CD4-positive, alpha-beta T cell treated with Interleukin-2 at 100 ng/mL for 4 hours (primary cell): Measurements from ENCODE around the gene ACYP2.
"Not testable (repeated sequence)": the region's sequence is repeated elsewhere in the genome, so short reads cannot be mapped to it uniquely, and the experiment has no call there.

Source experiments
- DNase-seq: peaks from one replicate; pipeline ENCODE4 v3.0.0-alpha.2; 2020; ENCODE audit warnings: low spot score

Gene ACYP2

DNA sequence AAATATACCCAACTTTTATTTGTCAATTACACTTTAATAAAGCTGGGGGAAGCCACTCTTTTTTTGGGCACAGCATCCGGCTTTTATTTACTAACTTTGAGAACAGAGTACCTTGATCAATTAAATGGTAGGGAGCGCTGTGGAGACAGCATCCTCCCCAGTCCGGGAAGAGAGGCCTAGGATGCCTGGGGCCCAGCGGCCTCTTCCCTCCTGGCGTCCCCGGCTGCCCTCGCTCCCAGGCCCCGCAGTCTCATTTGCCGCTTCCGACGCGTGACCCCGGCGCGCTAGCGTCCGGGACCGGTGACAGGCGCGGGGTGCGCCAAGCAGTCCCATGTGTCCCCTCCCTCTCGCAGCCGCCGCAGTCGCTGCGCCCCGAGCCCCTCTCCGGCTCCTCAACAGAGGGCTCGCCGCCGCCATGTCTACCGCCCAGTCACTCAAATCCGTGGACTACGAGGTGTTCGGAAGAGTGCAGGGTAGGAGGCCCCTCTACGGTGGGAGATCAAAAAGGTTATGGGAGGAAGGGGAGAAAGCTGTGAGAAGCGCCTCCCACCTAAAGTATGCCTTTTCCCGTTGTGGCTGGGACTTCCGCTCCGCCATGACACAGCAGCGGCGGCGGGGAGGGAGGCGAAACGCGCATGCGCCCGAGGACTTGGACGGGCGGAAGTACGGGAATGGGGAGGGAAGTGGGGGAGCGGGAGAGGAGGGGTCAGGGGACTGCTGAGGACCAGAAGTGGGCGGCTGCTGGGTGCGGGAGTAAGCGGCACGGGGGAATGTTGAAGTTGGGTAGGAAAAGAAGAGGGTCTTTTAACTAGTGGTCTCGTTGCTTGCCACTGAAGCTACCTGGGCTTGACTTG lies at the start of gene ACYP2:
TSS of gene ACYP2 (plus strand) at position 332 of the 854 bp plus-strand sequence.
- DNase-seq = peak; percentile 92

DNA sequence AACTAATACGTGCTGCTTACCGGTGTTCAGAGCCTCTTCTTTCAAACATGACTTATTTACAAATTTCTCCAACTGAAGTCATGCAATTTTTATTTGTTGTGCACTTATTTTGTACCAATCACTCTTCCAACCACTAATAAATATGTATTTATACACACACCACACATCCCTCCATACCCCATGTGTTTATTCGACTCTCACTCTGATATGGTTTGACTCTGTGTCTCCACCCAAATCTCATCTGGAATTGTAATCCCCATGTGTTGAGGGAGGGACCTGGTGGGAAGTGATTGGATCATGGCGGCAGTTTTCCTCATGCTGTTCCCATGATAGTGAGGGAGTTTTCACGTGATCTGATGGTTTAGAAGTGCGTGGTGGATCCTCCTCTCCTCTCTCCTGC lies 49.5 kb upstream of the ACYP2 start:
- DNase-seq = no peak

DNA sequence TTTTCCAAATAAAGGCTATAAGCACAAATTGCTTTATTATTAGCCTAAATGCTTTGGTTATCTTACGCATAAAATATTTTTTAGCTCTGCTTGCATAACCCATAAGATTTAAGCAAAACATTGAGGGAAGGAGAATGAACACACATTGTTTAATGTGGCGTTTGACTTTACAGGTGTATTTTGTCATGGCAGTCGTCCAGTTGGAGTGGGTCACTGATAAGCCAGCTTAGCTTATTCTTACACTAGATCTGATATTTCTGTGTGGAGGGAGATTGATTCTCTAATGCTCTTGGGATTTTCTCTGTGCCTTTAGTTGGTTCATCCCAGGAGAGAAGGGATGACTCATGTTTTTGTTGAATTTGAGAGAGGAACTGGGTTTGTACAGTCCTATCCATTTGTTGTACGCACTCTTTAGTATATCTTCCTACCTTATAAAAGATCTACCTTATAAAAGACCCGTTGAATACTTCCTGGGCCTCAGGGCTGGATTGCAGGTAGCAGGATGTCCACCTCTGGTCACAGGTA lies 47.5 kb upstream of the ACYP2 start:
- no peak for DNase-seq

DNA sequence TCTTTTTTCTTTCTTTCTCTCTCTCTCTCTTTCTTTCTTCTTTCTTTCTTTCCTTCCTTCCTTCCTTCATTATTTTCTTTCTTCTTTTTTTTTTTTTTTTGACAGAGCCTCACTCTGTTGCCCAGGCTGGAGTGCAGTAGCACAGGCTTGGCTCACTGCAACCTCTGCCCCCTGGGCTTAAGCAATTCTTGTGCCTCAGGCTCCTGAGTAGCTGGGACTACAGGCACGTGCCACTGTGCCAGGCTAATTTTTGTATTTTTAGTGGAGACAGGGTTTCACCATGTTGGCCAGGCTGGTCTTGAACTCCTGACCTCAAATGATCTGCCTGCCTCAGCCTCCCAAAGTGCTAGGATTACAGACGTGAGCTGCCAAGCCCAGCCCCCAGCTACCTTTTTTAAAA lies 42.9 kb upstream of the ACYP2 start:
- not testable (repeated sequence) for DNase-seq

DNA sequence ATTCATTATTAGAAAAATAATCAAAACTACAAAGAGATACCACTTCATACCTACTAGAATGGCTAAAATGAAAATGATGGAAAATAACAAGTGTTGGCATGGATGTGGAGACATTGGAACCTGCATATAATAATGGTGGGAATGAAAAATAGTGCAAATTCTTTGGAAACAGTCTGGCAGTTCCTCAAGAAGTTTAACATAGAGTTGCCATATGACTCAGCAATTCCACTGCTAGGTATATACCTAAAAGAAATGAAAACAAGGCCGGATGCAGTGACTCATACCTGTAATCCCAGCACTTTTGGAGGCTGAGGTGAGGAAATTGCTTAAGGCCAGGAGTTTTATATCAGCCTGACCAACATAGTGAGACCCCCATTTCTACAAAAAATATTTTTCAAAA lies 41.6 kb upstream of the ACYP2 start:
- peak; percentile 28 for DNase-seq

DNA sequence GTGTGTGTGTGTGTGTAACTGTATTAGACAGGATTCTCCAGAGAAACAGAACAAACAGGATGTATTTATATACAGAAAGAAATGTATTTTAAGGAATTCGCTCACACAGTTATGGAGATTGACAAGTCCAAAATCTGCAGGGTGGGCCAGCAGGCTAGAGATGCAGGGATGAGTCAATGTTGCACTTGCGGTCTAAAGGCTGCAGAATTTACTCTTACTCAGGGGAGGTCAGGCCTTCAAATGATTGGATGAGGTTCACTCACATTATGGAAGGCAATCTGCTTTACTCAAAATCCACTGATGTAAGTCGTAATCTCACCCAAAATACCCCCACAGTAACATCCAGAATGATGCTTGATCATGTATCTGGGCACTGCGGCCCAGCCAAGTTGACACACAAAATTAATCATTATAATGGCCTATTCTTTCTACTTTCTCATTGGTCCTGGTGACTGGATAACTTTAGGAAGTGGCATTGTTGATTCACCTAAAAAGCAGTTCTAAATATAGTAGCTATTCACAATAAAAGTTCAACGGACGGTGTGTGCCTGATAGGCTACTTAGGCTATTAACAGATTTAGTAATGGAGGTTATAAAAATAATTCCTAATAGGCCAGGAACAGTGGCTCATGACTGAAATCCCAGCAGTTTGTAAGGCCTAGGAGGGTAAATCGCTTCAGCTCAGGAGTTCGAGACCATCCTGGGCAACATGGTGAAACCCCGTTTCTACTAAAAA lies 40.6 kb upstream of the ACYP2 start:
- no peak for DNase-seq

DNA sequence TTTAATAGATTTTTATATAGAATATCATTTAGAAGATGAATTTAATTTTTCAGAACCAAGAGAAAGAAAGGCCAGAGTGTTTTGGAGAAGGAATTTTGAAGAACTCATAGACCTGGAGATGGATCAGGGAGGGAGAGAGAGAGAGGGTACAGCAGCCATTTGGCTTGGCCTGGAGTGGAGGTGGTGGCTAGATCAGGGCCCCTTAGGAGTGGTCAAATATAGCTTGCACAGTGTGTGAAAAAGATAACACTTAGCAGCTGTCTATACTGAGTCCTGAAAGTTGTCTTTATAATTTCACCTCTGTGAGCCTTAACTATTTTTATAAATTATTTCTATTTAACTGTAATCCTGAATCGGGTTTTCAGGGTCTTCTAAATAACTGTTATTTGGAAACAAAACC lies 38.8 kb upstream of the ACYP2 start:
- DNase-seq = no peak

DNA sequence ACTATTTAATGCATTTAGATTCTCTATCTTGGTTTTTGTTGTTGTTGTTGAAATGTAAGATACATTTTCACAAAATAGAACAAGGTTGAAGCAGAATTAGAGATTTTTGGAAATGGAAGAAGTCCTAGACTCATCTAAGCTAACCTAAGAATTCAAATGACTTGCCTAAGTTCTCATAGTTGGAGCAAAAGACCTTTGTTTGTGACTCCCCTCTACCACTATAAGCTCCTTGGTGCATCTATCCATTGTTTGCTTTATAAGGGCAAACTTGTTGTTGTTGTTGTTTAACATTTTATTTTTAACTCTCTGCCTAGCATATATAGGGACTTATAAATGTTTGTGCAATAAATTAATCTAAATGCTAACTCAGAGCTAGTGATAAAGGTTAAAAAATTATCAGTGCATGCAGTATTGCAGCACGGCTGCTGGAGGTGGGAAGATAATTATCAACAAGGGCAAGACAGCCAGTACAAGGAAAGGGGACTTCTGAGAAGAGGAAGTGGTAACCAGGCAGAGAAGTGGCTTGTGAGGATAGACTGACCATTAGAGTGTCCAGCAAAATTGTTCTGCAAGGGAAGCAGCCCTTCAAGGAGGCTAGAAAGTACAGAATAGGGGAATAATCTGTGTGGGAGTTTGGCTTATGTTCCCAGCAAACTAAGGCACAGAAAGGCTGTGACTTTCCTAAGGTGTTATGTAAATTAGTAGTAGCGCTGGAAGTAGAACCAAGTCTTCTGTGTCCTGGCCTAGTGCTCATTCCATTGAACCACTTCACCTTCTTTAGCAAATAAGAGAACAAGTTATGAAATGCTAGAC lies 38.1 kb upstream of the ACYP2 start:
- DNase-seq = no peak

DNA sequence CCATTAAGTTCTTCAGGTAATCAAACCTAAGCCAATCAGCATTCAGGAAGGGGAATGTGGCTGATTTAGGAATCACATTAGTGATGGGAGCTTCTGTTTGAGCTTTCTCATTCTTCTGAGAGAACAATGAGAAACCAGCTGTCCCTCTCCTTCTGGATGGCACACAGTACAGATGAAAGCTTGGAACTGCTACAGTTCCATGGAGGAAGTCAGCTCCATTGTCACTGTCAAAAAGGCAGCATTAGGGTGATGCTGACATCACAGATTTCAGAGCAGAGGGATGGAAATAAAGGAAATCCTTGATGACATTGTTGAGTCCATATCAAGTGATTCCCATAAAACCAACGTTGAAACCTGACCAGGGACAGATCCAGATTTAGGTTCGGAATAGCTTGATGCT lies 36.1 kb upstream of the ACYP2 start:
- DNase-seq = no peak

DNA sequence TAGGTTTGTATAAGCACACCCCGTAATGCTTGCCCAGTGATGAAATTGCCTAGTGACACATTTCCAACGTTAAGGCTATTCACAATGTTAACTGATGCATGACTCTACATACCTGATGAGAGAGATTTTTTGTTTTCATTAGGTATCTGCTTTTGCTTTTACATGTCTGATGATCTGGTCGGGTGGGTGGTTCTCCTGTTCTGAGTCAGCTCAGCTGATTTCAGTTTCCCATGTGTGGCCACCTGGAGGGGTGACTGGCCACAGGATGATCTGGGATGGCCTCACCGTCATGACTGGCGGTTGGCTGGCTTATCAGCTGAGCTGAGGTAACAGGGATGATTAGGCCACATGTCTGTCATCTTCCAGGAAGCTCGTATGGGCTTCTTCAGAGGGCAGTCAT lies 33.8 kb upstream of the ACYP2 start:
- no peak for DNase-seq

DNA sequence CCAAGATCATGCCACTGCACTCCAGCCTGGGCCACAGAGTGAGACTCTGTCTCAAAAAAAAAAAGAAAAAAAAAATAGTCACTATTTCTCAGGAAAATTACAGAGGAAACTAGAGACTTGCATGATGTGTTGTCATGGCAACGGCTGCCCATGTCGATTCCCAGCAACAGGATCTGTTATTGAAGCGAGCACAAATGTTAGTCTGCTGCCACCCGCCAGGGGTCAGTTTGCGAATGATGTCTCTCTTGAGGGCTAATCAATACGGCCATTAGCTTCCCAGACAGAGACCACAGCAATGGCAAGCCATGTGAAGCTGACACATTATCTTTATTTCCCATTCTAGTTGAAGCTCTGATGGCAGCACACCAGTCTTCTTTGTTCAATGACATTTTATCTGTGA lies 32.4 kb upstream of the ACYP2 start:
- no peak for DNase-seq

DNA sequence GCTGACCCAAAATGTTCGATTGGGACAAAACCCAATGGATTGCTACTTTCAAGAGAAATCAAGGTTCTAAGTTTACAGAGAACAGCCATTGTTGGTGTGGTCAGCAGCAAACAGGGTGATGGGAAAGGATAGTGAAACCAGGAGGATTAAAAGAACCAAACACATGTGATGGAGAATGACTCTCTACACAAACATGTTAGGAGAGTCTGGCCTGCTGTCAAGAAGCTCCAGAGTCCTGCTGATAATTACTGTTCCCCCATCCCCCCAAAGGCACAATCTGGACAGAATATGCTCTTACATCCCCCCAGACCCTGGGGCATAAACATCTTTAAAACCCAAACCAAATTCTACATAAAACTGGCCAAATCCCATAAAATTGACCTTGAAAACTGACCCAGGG lies 32.0 kb upstream of the ACYP2 start:
- no peak for DNase-seq

DNA sequence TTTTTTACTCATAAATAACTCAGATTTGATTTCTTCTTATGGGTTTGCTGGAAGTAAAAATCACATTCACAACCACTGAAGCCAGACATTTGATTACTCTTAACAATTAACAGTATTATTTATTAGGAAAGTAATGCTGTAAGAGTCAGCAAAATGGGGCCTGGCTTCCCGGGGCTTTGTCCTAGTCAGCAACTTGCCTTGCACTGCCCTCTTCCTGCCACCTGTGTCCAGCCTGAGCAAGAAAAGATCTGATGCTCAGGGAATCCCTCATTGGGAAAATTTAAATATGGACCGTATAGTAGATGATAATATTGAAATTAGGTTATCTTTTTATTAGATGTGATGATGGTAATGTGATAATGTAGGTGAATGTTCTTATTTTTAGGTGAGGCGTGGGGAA lies 30.8 kb upstream of the ACYP2 start:
- DNase-seq = no peak

DNA sequence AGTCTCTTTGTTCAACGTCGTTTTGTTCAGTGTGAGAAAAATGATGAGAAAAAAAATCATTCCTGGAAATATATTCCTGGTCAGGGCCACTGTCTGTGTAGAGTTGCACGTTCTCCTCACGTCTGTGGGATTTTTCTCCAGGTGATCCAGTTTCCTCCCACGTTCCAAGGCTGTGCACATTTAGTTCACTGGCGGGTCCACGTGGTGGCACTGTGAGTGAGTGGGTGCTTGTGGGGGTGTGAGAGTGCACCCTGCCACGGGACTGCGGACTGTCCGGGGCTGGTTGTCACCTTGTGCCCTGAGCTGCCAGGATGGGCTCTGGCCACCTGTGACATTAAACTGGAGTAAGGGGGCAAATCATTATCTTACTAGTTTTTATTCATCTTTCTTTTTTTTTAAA lies 30.3 kb upstream of the ACYP2 start:
- no peak for DNase-seq

DNA sequence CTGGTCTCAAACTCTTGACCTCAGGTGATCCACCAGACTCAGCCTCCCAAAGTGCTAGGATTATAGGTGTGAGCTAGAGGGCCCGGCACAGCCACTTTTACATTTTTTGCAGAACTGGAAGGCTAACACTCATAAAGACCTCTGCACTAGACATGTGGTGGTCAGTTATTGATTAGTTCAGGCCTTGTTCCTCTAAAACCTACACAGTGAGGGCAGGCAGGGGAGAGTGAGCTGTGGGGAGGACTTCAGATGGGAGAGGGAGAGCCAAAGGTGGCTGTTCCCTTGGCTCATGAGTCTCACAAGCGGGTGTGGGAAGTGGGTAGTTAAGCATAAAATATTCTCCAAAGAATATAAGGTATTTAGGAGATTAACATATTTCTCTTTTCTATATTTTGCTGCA lies 29.3 kb upstream of the ACYP2 start:
- DNase-seq = no peak

DNA sequence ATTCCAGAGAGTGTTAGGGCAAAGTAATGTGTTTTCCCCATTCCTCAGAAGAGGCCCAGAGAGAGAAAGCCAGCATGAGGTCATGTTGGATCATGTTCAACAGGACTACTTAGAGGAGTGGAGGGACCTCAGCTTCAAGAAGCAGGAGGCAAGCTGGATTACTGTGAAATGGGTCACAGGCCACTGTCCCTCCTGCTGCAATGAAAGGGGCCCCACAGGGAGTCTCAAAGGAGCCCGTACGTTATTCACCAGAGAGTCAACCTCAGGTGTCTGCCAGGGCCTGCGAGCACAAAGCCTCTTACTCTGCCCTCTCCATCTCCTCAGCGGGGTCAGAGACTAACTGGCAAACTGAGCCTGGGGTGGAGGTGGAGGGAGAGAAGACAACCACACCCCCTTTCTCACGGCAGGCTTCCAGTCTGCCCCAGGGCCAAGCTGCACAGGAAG lies 27.2 kb upstream of the ACYP2 start:
- no peak for DNase-seq

DNA sequence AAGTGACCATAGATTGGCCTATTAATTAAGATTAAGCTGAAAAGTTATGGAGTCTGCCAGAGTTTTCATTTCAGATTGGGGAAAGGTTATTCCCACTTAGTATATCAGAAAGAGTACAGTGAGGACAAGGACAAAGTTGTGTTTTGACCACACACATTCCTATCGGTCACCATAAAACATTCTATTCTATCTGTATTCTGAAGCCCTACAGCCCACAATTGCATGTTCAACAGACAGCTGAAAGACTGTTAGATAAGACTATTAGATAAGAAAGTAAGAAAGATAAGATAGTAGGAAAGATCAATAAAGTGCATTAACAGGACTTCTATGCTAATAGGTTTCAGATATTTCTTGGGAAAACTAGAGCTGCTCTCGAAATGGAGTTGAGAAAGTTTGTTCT lies 26.7 kb upstream of the ACYP2 start:
- DNase-seq = no peak

DNA sequence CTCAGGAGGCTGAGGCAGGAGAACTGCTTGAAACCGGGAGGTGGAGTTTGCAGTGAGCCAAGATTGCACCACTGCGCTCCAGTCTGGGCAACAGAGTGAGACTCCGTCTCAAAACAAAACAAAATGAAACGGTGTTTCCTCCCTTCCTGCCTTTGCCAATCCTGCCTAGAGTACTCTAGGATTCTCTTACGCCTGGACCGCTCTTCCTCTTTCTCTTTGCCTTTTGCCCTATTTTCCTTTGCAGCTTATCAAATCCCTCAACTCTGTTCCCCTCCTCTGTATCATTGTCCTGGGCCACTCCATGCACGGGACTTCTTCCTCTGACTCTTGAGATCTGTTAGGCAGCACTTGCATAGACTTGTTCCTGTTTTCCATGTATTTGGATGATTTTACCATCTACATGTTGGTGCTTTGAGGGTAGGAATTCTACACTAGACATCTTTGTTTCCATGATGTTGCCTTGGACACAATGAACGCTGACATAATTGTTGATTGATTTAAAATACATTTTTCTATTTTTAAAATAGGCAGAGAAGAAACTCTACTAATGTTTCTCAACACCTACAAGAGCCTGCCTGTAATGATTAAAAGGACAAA lies 24.8 kb upstream of the ACYP2 start:
- no peak for DNase-seq

DNA sequence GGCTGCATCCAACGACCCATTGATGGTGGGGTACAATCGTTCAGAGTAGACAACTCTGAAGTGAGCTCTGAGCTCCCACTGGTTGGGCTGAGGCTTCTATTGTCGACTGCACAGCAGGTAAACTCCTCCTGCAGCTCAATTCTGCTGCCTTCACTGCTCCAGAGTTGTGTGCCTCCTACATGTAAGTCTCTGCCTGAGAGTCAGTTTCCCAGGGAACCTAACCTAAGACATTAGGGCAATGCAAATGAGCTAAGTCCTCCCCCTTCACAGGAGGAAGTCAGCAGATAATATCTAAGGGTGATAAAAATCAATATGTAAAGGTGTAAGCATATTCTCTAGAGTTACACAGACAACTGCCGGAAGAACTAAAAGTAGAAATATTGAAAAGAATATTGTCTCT lies 22.5 kb upstream of the ACYP2 start:
- DNase-seq = peak; percentile 33

DNA sequence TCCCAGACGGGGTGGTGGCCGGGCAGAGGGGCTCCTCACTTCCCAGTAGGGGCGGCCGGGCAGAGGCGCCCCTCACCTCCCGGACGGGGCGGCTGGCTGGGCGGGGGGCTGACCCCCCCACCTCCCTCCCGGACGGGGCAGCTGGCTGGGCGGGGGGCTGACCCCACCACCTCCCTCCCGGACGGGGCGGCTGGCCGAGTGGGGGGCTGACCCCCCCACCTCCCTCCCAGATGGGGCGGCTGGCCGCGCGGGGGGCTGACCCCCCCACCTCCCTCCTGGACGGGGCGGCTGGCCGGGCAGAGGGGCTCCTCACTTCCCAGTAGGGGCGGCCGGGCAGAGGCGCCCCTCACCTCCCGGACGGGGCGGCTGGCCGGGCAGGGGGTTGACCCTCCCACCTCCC lies 20.0 kb upstream of the ACYP2 start:
- not testable (repeated sequence) for DNase-seq

DNA sequence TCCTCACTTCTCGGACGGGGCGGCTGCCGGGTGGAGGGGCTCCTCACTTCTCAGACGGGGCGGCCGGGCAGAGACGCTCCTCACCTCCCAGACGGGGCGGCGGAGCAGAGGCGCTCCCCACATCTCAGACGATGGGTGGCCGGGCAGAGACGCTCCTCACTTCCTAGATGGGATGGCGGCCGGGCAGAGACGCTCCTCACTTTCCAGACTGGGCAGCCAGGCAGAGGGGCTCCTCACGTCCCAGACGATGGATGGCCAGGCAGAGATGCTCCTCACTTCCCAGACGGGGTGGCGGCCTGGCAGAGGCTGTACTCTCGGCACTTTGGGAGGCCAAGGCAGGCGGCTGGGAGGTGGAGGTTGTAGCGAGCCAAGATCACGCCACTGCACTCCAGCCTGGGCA lies 19.3 kb upstream of the ACYP2 start:
- DNase-seq = not testable (repeated sequence)

DNA sequence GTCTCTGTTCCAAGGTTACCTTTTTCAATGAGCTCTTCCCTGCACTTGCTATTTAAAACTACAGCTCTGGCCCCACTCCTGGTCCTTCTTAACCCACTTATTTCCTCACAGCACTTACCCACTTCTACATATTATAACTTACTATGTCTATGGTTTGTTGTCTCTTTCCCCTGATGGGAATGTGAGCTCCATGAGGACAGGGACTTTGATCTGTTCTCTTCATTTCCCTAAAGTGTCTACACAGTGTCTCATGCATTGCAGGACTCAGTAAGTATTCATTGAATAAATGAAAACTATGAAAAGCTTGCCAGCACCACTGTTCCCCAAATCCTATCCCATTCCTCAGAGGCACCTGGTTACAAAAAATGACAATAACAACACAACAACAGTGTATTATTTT lies 18.3 kb upstream of the ACYP2 start:
- DNase-seq = no peak
